ENCODE results near the gene SERPINB11. TPM values are rescaled to one million over a fixed set of nuclear protein-coding genes. Genes with fewer than 3 reads are reported as not detected.
"Not testable (repeated sequence)": the region's sequence is repeated elsewhere in the genome, so short reads cannot be mapped to it uniquely, and the experiment has no call there.

SERPINB11 gene
- total RNA-seq, 1 experiment from 2014 or later = not detected

DNA sequence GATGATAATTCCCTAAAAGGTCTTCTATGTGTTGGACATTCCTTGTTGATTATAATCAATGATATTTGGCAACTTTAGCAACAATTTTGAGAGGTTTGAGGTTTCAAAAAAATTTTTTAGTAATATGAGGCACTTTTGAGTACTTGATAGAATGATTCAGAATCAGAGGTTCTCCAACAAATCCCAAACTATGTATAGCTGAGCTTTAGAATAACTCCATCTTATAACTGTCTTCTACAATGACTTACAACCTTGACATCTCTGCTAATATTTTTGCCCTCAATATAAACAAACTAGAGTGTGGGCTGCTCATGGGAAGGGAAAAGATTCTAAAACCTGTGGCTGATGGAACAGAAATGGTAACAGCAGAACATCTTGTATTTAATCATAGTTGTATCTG is 50.9 kb downstream of the SERPINB11 start:
- no peaks in the 10 kb centered on the region for H3K27me3 Mint-ChIP-seq (ENCODE audit: unreplicated experiment)
- no peak for DNase-seq
- CTCF ChIA-PET = no interaction called here
- no peak overlapping the region for H3K27ac Mint-ChIP-seq (ENCODE audit: unreplicated experiment)
- intact Hi-C loops (cut with micrococcal nuclease; ENCODE audit: unreplicated experiment) = no loop called here
- BruUV-seq (replicated peaks) = no TSS peak
- TF ChIP-seq, protein P1, sequence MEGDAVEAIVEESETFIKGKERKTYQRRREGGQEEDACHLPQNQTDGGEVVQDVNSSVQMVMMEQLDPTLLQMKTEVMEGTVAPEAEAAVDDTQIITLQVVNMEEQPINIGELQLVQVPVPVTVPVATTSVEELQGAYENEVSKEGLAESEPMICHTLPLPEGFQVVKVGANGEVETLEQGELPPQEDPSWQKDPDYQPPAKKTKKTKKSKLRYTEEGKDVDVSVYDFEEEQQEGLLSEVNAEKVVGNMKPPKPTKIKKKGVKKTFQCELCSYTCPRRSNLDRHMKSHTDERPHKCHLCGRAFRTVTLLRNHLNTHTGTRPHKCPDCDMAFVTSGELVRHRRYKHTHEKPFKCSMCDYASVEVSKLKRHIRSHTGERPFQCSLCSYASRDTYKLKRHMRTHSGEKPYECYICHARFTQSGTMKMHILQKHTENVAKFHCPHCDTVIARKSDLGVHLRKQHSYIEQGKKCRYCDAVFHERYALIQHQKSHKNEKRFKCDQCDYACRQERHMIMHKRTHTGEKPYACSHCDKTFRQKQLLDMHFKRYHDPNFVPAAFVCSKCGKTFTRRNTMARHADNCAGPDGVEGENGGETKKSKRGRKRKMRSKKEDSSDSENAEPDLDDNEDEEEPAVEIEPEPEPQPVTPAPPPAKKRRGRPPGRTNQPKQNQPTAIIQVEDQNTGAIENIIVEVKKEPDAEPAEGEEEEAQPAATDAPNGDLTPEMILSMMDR (IDR thresholded peaks at IDR 0.05; ENCODE audit: unreplicated experiment) = no peak
- H3K36me3 Mint-ChIP-seq (ENCODE audit: insufficient read depth, unreplicated experiment) = no peaks in the 10 kb centered on the region
- no peak overlapping the region for H3K4me3 Mint-ChIP-seq (ENCODE audit: low read depth, unreplicated experiment)
- H3K9me3 Mint-ChIP-seq (ENCODE audit: low read depth, unreplicated experiment) = peaks cover 3% of the 10 kb centered on the region
- no peaks in the 10 kb centered on the region for H3K4me1 Mint-ChIP-seq (ENCODE audit: low read depth, unreplicated experiment)

DNA sequence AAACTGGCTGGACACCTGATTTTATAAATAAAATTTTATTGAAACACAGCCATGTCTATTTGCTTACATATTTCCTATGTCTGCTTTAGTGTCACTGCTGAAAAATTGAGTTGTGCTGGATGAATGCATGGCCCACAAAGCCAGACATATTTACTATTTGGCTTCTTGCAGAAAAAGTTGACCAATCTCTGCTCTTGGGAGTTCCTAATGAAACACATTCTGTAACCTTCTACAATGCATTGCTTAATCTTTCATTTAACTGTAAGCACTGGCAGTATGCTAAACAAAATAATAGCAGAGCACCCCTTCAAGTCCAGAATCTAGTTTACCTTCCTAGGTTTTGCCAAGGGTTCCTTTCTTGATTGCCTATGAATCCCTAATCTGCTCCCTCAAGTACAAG is 54.8 kb downstream of the SERPINB11 start:
- H3K4me3 Mint-ChIP-seq (ENCODE audit: low read depth, unreplicated experiment) = no peak overlapping the region
- peaks cover 13% of the 10 kb centered on the region for H3K9me3 Mint-ChIP-seq (ENCODE audit: low read depth, unreplicated experiment)
- no peak for DNase-seq
- H3K4me1 Mint-ChIP-seq (ENCODE audit: low read depth, unreplicated experiment) = no peaks in the 10 kb centered on the region
- TF ChIP-seq, protein P1 (IDR thresholded peaks at IDR 0.05; ENCODE audit: unreplicated experiment) = no peak
- intact Hi-C loops (cut with micrococcal nuclease; ENCODE audit: unreplicated experiment) = no loop called here
- CTCF ChIA-PET = no interaction called here
- H3K27me3 Mint-ChIP-seq (ENCODE audit: unreplicated experiment) = no peaks in the 10 kb centered on the region
- H3K36me3 Mint-ChIP-seq (ENCODE audit: insufficient read depth, unreplicated experiment) = no peaks in the 10 kb centered on the region
- BruUV-seq (replicated peaks) = no TSS peak
- no peak overlapping the region for H3K27ac Mint-ChIP-seq (ENCODE audit: unreplicated experiment)

DNA sequence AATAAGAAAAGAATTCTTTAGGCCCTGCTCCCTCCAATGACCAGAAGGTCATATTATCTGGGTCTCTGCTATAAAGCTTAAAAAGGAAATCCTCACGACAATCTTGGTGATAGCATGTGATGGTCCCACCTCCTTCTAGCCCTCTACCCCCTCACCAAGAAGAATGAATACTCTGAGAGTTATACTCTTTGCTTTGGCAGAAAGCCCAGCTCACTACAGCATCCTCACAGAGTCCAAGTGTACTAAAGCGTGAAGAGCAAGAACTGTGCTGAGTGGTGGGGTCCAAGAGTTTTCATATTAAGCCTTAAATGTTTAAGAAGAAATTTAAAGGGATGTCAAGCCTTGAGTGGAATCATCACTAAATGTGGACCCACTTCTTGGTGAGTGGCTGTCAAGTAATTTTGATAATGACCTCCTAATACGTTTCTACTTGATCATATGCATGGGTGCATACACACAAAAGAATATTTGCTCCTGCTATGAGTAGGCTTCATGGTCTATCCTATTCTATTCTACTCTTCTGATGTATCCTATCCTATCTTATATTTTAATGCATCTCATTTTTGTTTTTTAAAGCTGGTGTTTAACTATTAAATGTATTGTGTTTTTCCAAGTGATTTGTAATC is 56.0 kb downstream of the SERPINB11 start:
- Mint-ChIP-seq H3K36me3 (ENCODE audit: insufficient read depth, unreplicated experiment) (no peaks in the 10 kb centered on the region), H3K4me3 (ENCODE audit: low read depth, unreplicated experiment) (no peak overlapping the region), H3K27ac (ENCODE audit: unreplicated experiment) (no peak overlapping the region), H3K9me3 (ENCODE audit: low read depth, unreplicated experiment) (peaks cover 13% of the 10 kb centered on the region), H3K27me3 (ENCODE audit: unreplicated experiment) (no peaks in the 10 kb centered on the region), H3K4me1 (ENCODE audit: low read depth, unreplicated experiment) (no peaks in the 10 kb centered on the region)
- intact Hi-C loops (cut with micrococcal nuclease; ENCODE audit: unreplicated experiment) = no loop called here
- no peak for DNase-seq
- BruUV-seq (replicated peaks) = no TSS peak
- TF ChIP-seq, protein P1 (IDR thresholded peaks at IDR 0.05; ENCODE audit: unreplicated experiment) = no peak
- CTCF ChIA-PET = no interaction called here

DNA sequence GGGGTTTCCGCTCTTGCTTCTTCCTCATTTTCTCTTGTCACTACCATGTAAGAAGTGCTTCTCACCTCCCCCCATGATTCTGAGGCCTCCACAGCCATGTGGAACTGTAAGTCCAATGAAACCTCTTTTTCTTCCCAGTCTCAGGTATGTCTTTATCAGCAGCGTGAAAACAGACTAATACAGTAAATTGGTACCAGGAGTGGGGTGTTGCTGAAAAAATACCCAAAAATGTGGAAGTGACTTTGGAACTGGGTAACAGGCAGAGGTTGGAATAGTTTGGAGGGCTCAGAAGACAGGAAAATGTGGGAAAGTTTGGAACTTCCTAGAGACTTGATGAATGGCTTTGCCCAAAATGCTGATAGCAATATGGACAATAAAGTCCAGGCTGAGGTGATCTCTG is 57.0 kb downstream of the SERPINB11 start:
- CTCF ChIA-PET = not testable (repeated sequence)

DNA sequence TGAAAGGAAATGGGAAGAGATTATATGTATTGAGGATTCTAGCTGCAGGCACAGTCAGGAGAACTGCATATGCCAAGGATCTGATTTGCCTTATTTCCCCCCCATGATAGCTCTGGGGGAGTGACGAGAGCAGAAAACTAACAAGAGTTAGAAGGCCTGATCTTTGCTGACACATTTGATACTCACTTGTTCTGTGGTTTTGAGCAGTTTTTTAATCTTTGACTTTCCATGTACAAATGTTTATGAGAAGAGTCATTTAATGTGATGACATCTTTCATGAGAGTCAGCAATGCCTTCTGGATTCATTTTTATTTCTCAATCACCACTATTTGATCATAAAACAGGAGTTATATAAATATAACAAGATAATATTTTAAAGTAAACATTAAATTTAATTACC is 59.8 kb downstream of the SERPINB11 start:
- Mint-ChIP-seq H3K4me1 (ENCODE audit: low read depth, unreplicated experiment) (no peaks in the 10 kb centered on the region), H3K9me3 (ENCODE audit: low read depth, unreplicated experiment) (peaks cover 13% of the 10 kb centered on the region), H3K27ac (ENCODE audit: unreplicated experiment) (no peak overlapping the region), H3K36me3 (ENCODE audit: insufficient read depth, unreplicated experiment) (no peaks in the 10 kb centered on the region), H3K4me3 (ENCODE audit: low read depth, unreplicated experiment) (no peak overlapping the region), H3K27me3 (ENCODE audit: unreplicated experiment) (no peaks in the 10 kb centered on the region)
- DNase-seq = no peak
- TF ChIP-seq, protein P1 (IDR thresholded peaks at IDR 0.05; ENCODE audit: unreplicated experiment) = no peak
- intact Hi-C loops (cut with micrococcal nuclease; ENCODE audit: unreplicated experiment) = no loop called here
- no TSS peak for BruUV-seq (replicated peaks)
- CTCF ChIA-PET = no interaction called here

More for the DNA sequence above, 57.0 kb downstream of the SERPINB11 start:
- H3K36me3 Mint-ChIP-seq (ENCODE audit: insufficient read depth, unreplicated experiment); intact Hi-C loops (cut with micrococcal nuclease; ENCODE audit: unreplicated experiment); DNase-seq; H3K4me3 Mint-ChIP-seq (ENCODE audit: low read depth, unreplicated experiment); H3K4me1 Mint-ChIP-seq (ENCODE audit: low read depth, unreplicated experiment); H3K27me3 Mint-ChIP-seq (ENCODE audit: unreplicated experiment); H3K27ac Mint-ChIP-seq (ENCODE audit: unreplicated experiment); BruUV-seq (replicated peaks): not testable (repeated sequence)
- H3K9me3 Mint-ChIP-seq (ENCODE audit: low read depth, unreplicated experiment) = peaks cover 13% of the 10 kb centered on the region

Data from Calu3 (cell line).